Astrocyte of the cerebellum (primary cell): ENCODE data around the gene SLMAP.

Source experiments
- DNase-seq: peaks from one replicate; pipeline ENCODE4 v3.0.0-alpha.2; 2011; ENCODE audit warnings: low read depth
- H3K4me3 ChIP-seq: 2 replicates; pipeline ENCODE4 v1.5.1; 2011; ENCODE audit warnings: mild to moderate bottlenecking, low read depth, low read length, moderate library complexity
- CTCF ChIP-seq: IDR thresholded peaks from 2 replicates; pipeline ENCODE4 v1.5.1; 2012; ENCODE audit warnings: low read length, low read depth, moderate library complexity, mild to moderate bottlenecking; ENCODE audit errors: missing control alignments
- in situ Hi-C: cut with HindIII; loops from 2 replicates; pipeline ENCODE4 v1.10.0; 2017; ENCODE audit warnings: low sequenced_read_pairs

The SLMAP gene

GRCh38 chr3:57910990-57911389, 154.9 kb downstream of the SLMAP start:
- no peak for DNase-seq
- no peak overlapping the region for H3K4me3 ChIP-seq
- in situ Hi-C loops: no loop called here
- TF ChIP-seq CTCF: peak; percentile 46

GRCh38 chr3:57911593-57911992, 155.5 kb downstream of the SLMAP start:
- in situ Hi-C loops: no loop called here
- DNase-seq: no peak
- no peak for TF ChIP-seq CTCF
- no peak overlapping the region for H3K4me3 ChIP-seq

GRCh38 chr3:57917601-57918000, 161.5 kb downstream of the SLMAP start:
- no peak for TF ChIP-seq CTCF
- DNase-seq: no peak
- H3K4me3 ChIP-seq: no peak overlapping the region
- in situ Hi-C loops: no loop called here

- in situ Hi-C loops: no loop called here
- peak; percentile 68 for DNase-seq
Measured at GRCh38 chr3:57918123-57918837, 162.2 kb downstream of the SLMAP start.

GRCh38 chr3:57919987-57920386, 163.9 kb downstream of the SLMAP start:
- no peak overlapping the region for H3K4me3 ChIP-seq
- in situ Hi-C loops: no loop called here
- TF ChIP-seq CTCF: no peak
- DNase-seq: no peak

More at GRCh38 chr3:57918123-57918837, 162.2 kb downstream of the SLMAP start:
- TF ChIP-seq CTCF: no peak
- no peak overlapping the region for H3K4me3 ChIP-seq

- no peak for DNase-seq
- no peak for TF ChIP-seq CTCF
- in situ Hi-C loops: no loop called here
- H3K4me3 ChIP-seq: no peak overlapping the region
Measured at GRCh38 chr3:57923101-57923500, 167.0 kb downstream of the SLMAP start.
